H1 (cell line): ENCODE measurements around the gene LIPI. TPM values are rescaled to one million over a fixed set of nuclear protein-coding genes. Genes with fewer than 3 reads are reported as not detected.
A peak's percentile ranks its signal among the peaks of the same experiment; 100 is the strongest.

Source experiments
- CTCF ChIA-PET: fragments of 300-600 bp; sonication (Branson Sonifier 250); formaldehyde crosslinking; loops from one replicate; lab custom pipeline; 2021; ENCODE audit not compliant: partially characterized antibody; lab: Charles Lee
- POLR2A ChIA-PET: fragments of 300-600 bp; sonication (Branson Sonifier 250); formaldehyde crosslinking; loops from one replicate; lab custom pipeline; 2021; ENCODE audit warnings: inconsistent platforms; ENCODE audit not compliant: partially characterized antibody; lab: Charles Lee
- DNase-seq, 2 experiments: peaks; one replicate each; pipeline versions ENCODE4 v3.0.0 to v3.0.0-alpha.2; 2010 to 2022; ENCODE audit warnings: low spot score in 2 of 2, low read depth in 1 of 2, mixed read lengths in 1 of 2
- FAIRE-seq: peaks from 2 replicates; lab custom pipeline; 2011; peaks lifted over from hg19 to GRCh38; lab: Jason Lieb, UNC
- H2AFZ ChIP-seq: 2 replicates; pipeline ENCODE4 v1.8.1; 2012; ENCODE audit warnings: low read length, inconsistent platforms
- H2AK5ac ChIP-seq: 2 replicates; pipeline ENCODE4 v1.6.1; 2013; ENCODE audit warnings: low read depth, low read length
- H2BK120ac ChIP-seq: replicated peaks from 2 replicates; pipeline ENCODE3; 2013; ENCODE audit warnings: low read depth, low read length, inconsistent platforms
- H2BK12ac ChIP-seq: 2 replicates; pipeline ENCODE4 v1.6.1; 2013; ENCODE audit warnings: low read depth, low read length
- H2BK15ac ChIP-seq: 2 replicates; pipeline ENCODE4 v1.6.1; 2013; ENCODE audit warnings: low read length
- H2BK20ac ChIP-seq: 2 replicates; pipeline ENCODE4 v1.6.1; 2013; ENCODE audit warnings: low read length
- H2BK5ac ChIP-seq: 2 replicates; pipeline ENCODE4 v1.6.1; 2013; ENCODE audit warnings: low read depth, low read length
- H3K14ac ChIP-seq: 2 replicates; pipeline ENCODE4 v1.6.1; 2013; ENCODE audit warnings: inconsistent platforms; ENCODE audit not compliant: insufficient read length
- H3K18ac ChIP-seq: 2 replicates; pipeline ENCODE4 v1.6.1; 2013; ENCODE audit warnings: low read length; ENCODE audit errors: extremely low read depth
- H3K23ac ChIP-seq: 2 replicates; pipeline ENCODE4 v1.6.1; 2013; ENCODE audit warnings: inconsistent platforms; ENCODE audit not compliant: insufficient read length
- H3K23me2 ChIP-seq: 2 replicates; pipeline ENCODE4 v1.6.1; 2013; ENCODE audit warnings: low read depth, low read length
- H3K27ac ChIP-seq: 2 replicates; pipeline ENCODE4 v1.6.1; 2011; ENCODE audit warnings: low read depth, low read length, inconsistent platforms
- H3K27me3 ChIP-seq, 4 experiments: replicated peaks in 1 of 4; 1 replicate in 1 of 4; 2 replicates in 3 of 4; pipeline versions ENCODE4 v1.6.1 to v1.8.1; 2011 to 2013; ENCODE audit warnings: low read length in 3 of 4, mild to moderate bottlenecking in 3 of 4, inconsistent platforms in 2 of 4, mixed read lengths in 2 of 4, moderate library complexity in 1 of 4; ENCODE audit not compliant: control insufficient read depth in 3 of 4, insufficient read depth in 3 of 4; ENCODE audit errors: extremely low read depth in 1 of 4
- H3K36me3 ChIP-seq, 4 experiments: 2 replicates each; pipeline versions ENCODE4 v1.6.1 to v1.8.1; 2011 to 2013; ENCODE audit warnings: mild to moderate bottlenecking in 4 of 4, low read length in 3 of 4, moderate library complexity in 2 of 4, control low read depth in 1 of 4, inconsistent platforms in 1 of 4; ENCODE audit not compliant: insufficient read depth in 4 of 4, control insufficient read depth in 2 of 4
- H3K4ac ChIP-seq: replicated peaks from 2 replicates; pipeline ENCODE3; 2013; ENCODE audit warnings: low read length, low read depth, mixed read lengths, inconsistent platforms; ENCODE audit not compliant: insufficient read length
- H3K4me1 ChIP-seq, 4 experiments: replicated peaks in 1 of 4; 1 replicate in 1 of 4; 2 replicates in 3 of 4; pipeline versions ENCODE4 v1.6.1 to v1.8.1; 2011 to 2013; ENCODE audit warnings: low read length in 3 of 4, inconsistent platforms in 2 of 4, mixed read lengths in 1 of 4; ENCODE audit not compliant: insufficient read depth in 4 of 4, control insufficient read depth in 3 of 4
- H3K4me2 ChIP-seq, 2 experiments: 2 replicates each; pipeline versions ENCODE4 v1.6.1 to v1.8.1; 2011 to 2013; ENCODE audit warnings: low read depth in 2 of 2, low read length in 2 of 2, control low read depth in 1 of 2, inconsistent platforms in 1 of 2, mild to moderate bottlenecking in 1 of 2; ENCODE audit not compliant: insufficient read depth in 1 of 2
- H3K4me3 ChIP-seq, 4 experiments: fragments of 200-600, 300-600 bp in 1 of 4; sonication (generic), shearing (Covaris generic), sonication (Bioruptor Twin) in 1 of 4; 2 replicates each; pipeline versions ENCODE4 v1.5.1 to v1.8.1; 2011 to 2016; ENCODE audit warnings: low read length in 4 of 4, low read depth in 3 of 4, control low read depth in 2 of 4, inconsistent platforms in 2 of 4, mild to moderate bottlenecking in 2 of 4, mixed read lengths in 1 of 4, moderate library complexity in 1 of 4; ENCODE audit not compliant: insufficient read depth in 2 of 4; ENCODE audit errors: extremely low read depth in 1 of 4
- H3K56ac ChIP-seq: replicated peaks from 2 replicates; pipeline ENCODE3; 2013; ENCODE audit warnings: low read depth, mild to moderate bottlenecking, mixed read lengths, low read length, inconsistent platforms; ENCODE audit not compliant: insufficient read length
- H3K79me1 ChIP-seq: 2 replicates; pipeline ENCODE4 v1.6.1; 2013; ENCODE audit warnings: low read depth, low read length, control low read depth
- H3K79me2 ChIP-seq, 2 experiments: 2 replicates each; pipeline versions ENCODE4 v1.6.1 to v1.8.1; 2012 to 2013; ENCODE audit warnings: low read length in 2 of 2, mild to moderate bottlenecking in 2 of 2, inconsistent platforms in 1 of 2; ENCODE audit not compliant: insufficient read depth in 2 of 2, control insufficient read depth in 1 of 2
- H3K9ac ChIP-seq, 4 experiments: replicated peaks in 1 of 4; 1 replicate in 1 of 4; 2 replicates in 3 of 4; pipeline versions ENCODE4 v1.6.1 to v1.8.1; 2011 to 2013; ENCODE audit warnings: low read depth in 3 of 4, low read length in 3 of 4, control low read depth in 2 of 4, mild to moderate bottlenecking in 2 of 4, moderate library complexity in 2 of 4, inconsistent platforms in 1 of 4; ENCODE audit errors: extremely low read depth in 1 of 4
- H3K9me3 ChIP-seq, 2 experiments: 2 replicates each; pipeline versions ENCODE4 v1.6.1 to v1.8.1; 2012 to 2013; ENCODE audit warnings: mild to moderate bottlenecking in 2 of 2, moderate library complexity in 2 of 2, control low read depth in 1 of 2, inconsistent platforms in 1 of 2, low read depth in 1 of 2, low read length in 1 of 2, mixed read lengths in 1 of 2; ENCODE audit not compliant: insufficient read depth in 2 of 2
- H4K20me1 ChIP-seq, 2 experiments: replicated peaks in 1 of 2; 2 replicates each; pipeline versions ENCODE3 to v1.8.1; 2011 to 2013; ENCODE audit warnings: inconsistent platforms in 2 of 2, low read length in 2 of 2, mild to moderate bottlenecking in 1 of 2; ENCODE audit not compliant: insufficient read depth in 2 of 2, control insufficient read depth in 1 of 2
- H4K5ac ChIP-seq: 2 replicates; pipeline ENCODE4 v1.6.1; 2013; ENCODE audit warnings: low read length, low read depth, mixed read lengths, inconsistent platforms; ENCODE audit not compliant: insufficient read length
- H4K8ac ChIP-seq: 2 replicates; pipeline ENCODE4 v1.8.0; 2013; ENCODE audit warnings: mild to moderate bottlenecking, moderate library complexity, low read length, inconsistent platforms; ENCODE audit not compliant: insufficient read depth; ENCODE audit errors: extremely low read depth
- H4K91ac ChIP-seq: replicated peaks from 2 replicates; pipeline ENCODE3; 2013; ENCODE audit warnings: low read length, mixed read lengths, inconsistent platforms; ENCODE audit not compliant: insufficient read length
- ASH2L ChIP-seq: fragments of 200-600, 300-600 bp; sonication (generic); IDR thresholded peaks from one replicate; pipeline ENCODE4 v1.7.1; 2017; ENCODE audit warnings: low read length
- BRCA1 ChIP-seq: IDR thresholded peaks from 2 replicates; pipeline ENCODE4 v1.6.1; 2012; ENCODE audit warnings: low read depth, low read length, improper control_type of control experiment
- CHD2 ChIP-seq: IDR thresholded peaks from 2 replicates; pipeline ENCODE4 v1.6.1; 2012; ENCODE audit warnings: low read length, improper control_type of control experiment
- EP300 ChIP-seq, 2 experiments: IDR thresholded peaks; 1 replicate in 1 of 2; 2 replicates in 1 of 2; pipeline ENCODE4 v1.6.1; 2011 to 2012; ENCODE audit warnings: low read depth in 2 of 2, low read length in 2 of 2, mild to moderate bottlenecking in 2 of 2, borderline replicate concordance in 1 of 2, inconsistent platforms in 1 of 2, moderate library complexity in 1 of 2
- KDM1A ChIP-seq: fragments of 200-600, 300-600 bp; sonication (generic); IDR thresholded peaks from 2 replicates; pipeline ENCODE4 v1.7.1; 2016; ENCODE audit warnings: mild to moderate bottlenecking, low read length, borderline replicate concordance
- KDM5A ChIP-seq: fragments of 200-600 bp; IDR thresholded peaks from 2 replicates; pipeline ENCODE4 v1.7.1; 2012; ENCODE audit warnings: mild to moderate bottlenecking, low read length, inconsistent platforms, mixed read lengths
- PHF8 ChIP-seq: fragments of 200-600 bp; sonication (generic); conservative IDR thresholded peaks from 2 replicates; pipeline ENCODE4 v1.7.1; 2012; ENCODE audit warnings: low read depth, mild to moderate bottlenecking, inconsistent platforms, low read length, moderate library complexity
- POLR2AphosphoS5 ChIP-seq: IDR thresholded peaks from 2 replicates; pipeline ENCODE4 v1.6.1; 2011; ENCODE audit warnings: low read depth, low read length
- POU5F1 ChIP-seq: IDR thresholded peaks from 2 replicates; pipeline ENCODE4 v1.6.1; 2011; ENCODE audit warnings: low read depth, mild to moderate bottlenecking, low read length, moderate library complexity
- RAD21 ChIP-seq, 2 experiments: IDR thresholded peaks in 1 of 2; conservative IDR thresholded peaks in 1 of 2; 2 replicates each; pipeline ENCODE4 v1.6.1; 2011; ENCODE audit warnings: low read depth in 2 of 2, low read length in 2 of 2, improper control_type of control experiment in 1 of 2, inconsistent platforms in 1 of 2, mild to moderate bottlenecking in 1 of 2, moderate library complexity in 1 of 2
- SIRT6 ChIP-seq: IDR thresholded peaks from one replicate; pipeline ENCODE4 v1.7.1; 2012; ENCODE audit warnings: low read length, inconsistent platforms
- SP1 ChIP-seq: IDR thresholded peaks from 2 replicates; pipeline ENCODE4 v1.6.1; 2011; ENCODE audit warnings: low read depth, low read length
- SRF ChIP-seq: IDR thresholded peaks from 2 replicates; pipeline ENCODE4 v1.6.1; 2011; ENCODE audit warnings: mild to moderate bottlenecking, low read depth, low read length, moderate library complexity
- TCF12 ChIP-seq: IDR thresholded peaks from 2 replicates; pipeline ENCODE4 v1.6.1; 2011; ENCODE audit warnings: low read depth, mild to moderate bottlenecking, low read length
- YY1 ChIP-seq: IDR thresholded peaks from 2 replicates; pipeline ENCODE4 v1.6.1; 2011; ENCODE audit warnings: low read depth, mild to moderate bottlenecking, low read length
- WGBS, 2 experiments: shearing (Covaris generic) in 1 of 2; methylation state at CpG; one replicate each; pipeline versions ENCODE4 v1.1.6 to v1.1.7; 2013 to 2015; ENCODE audit warnings: low lambda C conversion rate in 2 of 2, mixed read lengths in 2 of 2, inconsistent platforms in 1 of 2, low coverage in 1 of 2, missing lambda C conversion rate in 1 of 2; ENCODE audit not compliant: insufficient replicate concordance in 2 of 2, insufficient coverage in 1 of 2, insufficient read length in 1 of 2; ENCODE audit errors: extremely low coverage in 1 of 2, missing lambda C conversion rate in 1 of 2; 5-methylcytosine and 5-hydroxymethylcytosine counted together
- polyA plus RNA-seq, 7 experiments: library from polyadenylated mRNA; depleted of rRNA in 3 of 7; stranded (reverse) in 5 of 7; unstranded in 2 of 7; fragments of >200 nt in 5 of 7; fragments of 200-250 nt in 2 of 7; gene quantifications; 1 replicate in 5 of 7; 2 replicates in 1 of 7; 4 replicates in 1 of 7; pipeline versions ENCODE4 v1.2.1 to v1.2.3, GENCODE V29; 2011 to 2013; ENCODE audit warnings: missing spikeins in 2 of 7, mixed read lengths in 2 of 7
- total RNA-seq: library from RNA; stranded (reverse); fragmentation: NEBNext Ultra II Directional; extraction: Animal tissue kit (Norgen Biotek cat#: 25700); gene quantifications from 2 replicates; pipeline ENCODE4 v1.2.1, GENCODE V29; 2021

Gene LIPI
- total and polyA plus RNA-seq, 2 of the 8 experiments (the other 6 are each of a cell fraction or from before 2014, with no cell fraction given), result not detected

DNA sequence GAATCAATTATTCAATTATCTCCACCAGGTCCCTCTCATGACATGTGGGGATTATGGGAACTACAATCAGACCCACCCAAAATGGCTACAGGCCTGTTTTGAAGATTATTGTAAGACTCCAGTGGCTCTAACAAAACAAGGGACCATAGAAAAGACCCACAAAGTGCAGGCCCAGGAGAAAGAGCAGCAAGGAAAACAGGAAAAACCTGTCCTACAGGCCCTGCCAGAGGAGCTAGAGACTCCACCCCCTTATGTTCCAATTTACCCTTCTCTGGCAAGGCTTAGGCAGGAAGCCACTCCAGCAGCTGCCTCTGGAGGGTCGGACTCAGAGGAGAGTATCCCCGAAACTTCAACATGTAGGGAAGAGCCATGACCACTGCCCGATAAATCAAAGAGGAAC is 96.5 kb downstream of the LIPI start:
- H3K27ac ChIP-seq, result no peak overlapping the region
- no peak overlapping the region for H3K4ac ChIP-seq
- peak overlapping the region in 2 of 4 experiments; percentile 7 to 11; a peak in 2 of 8 replicates for H3K4me3 ChIP-seq
- H3K36me3 ChIP-seq, result no peaks in the 10 kb centered on the region
- no peak overlapping the region for H2AFZ ChIP-seq
- no peak overlapping the region for H4K8ac ChIP-seq
- no peaks in the 10 kb centered on the region for H3K23me2 ChIP-seq
- no peak overlapping the region for H4K5ac ChIP-seq
- no peaks in the 10 kb centered on the region for H3K79me2 ChIP-seq
- FAIRE-seq (peak; percentile 24), DNase-seq (no peak)
- H2BK5ac ChIP-seq, result 0 out of 2 replicates have a peak overlapping the region, but pooled peaks have one; percentile 5
- H4K91ac ChIP-seq, result no peak overlapping the region
- H3K9ac ChIP-seq, result no peak overlapping the region
- ChIA-PET CTCF (no interaction called here), POLR2A (interaction anchor here (0.6 kb wide), 2 partner anchors 79 to 99 kb away, joined by 3 read pairs; no protein-coding TSS in a partner anchor)
- no peak overlapping the region for H3K23ac ChIP-seq
- H3K14ac ChIP-seq, result no peak overlapping the region
- no peak overlapping the region for H2BK15ac ChIP-seq
- H3K56ac ChIP-seq, result no peak overlapping the region
- no peaks in the 10 kb centered on the region for H4K20me1 ChIP-seq
- peak overlapping the region; percentile 46 to 55; a peak in 2 of 4 replicates for H3K4me2 ChIP-seq
- no peak overlapping the region for H3K18ac ChIP-seq
- no peak overlapping the region for H2BK120ac ChIP-seq
- H2BK20ac ChIP-seq, result no peak overlapping the region
- H3K27me3 ChIP-seq, result no peaks in the 10 kb centered on the region
- no peak overlapping the region for H2AK5ac ChIP-seq
- no peaks in the 10 kb centered on the region for H3K9me3 ChIP-seq
- WGBS, 2 experiments, result 83% methylated on average over 3 of the region's 3 CpGs; no CpG with 5 or more reads in 1 of the 2 experiments
- peaks cover 0 to 2% (median under 1%) of the 10 kb centered on the region in 4 experiments; a peak in 2 of 7 replicates for H3K4me1 ChIP-seq
- H3K79me1 ChIP-seq, result no peaks in the 10 kb centered on the region
- H2BK12ac ChIP-seq, result no peak overlapping the region
- TF ChIP-seq PHF8 (no peak), BRCA1 (no peak), POLR2AphosphoS5 (no peak), SRF (no peak), YY1 (peak; percentile 58; the same call in 1 of the 2 replicates), SIRT6 (no peak), POU5F1 (no peak), KDM1A (no peak), EP300 (IDR thresholded peaks at IDR 0.05; ENCODE audit: borderline replicate concordance in 1 of 2, low read depth in 2 of 2, low read length in 2 of 2) (0 out of 3 replicates have a peak, but pooled peaks of 1 of the 2 experiments have one; percentile 56), TCF12 (no peak), RAD21 (IDR thresholded peaks at IDR 0.05 in 1 of 2, conservative IDR thresholded peaks at IDR 0.05 in 1 of 2; ENCODE audit: low read depth in 2 of 2, low read length in 2 of 2) (0 out of 4 replicates have a peak, but pooled peaks of 1 of the 2 experiments have one; percentile 4), ASH2L (peak; percentile 88), KDM5A (no peak), CHD2 (0 out of 2 replicates have a peak, but pooled peaks have one; percentile 48), SP1 (peak; percentile 93)
